A673 (cell line): Measurements from ENCODE around the gene DIPK1B.

Source experiments
- EZH2 ChIP-seq: fragments of 200-600 bp; sonication (generic); IDR thresholded peaks from 2 replicates; pipeline ENCODE4 v1.6.1; 2017; ENCODE audit warnings: borderline replicate concordance, low read depth, mild to moderate bottlenecking, mixed read lengths, antibody characterized with exemption, low read length; ENCODE audit not compliant: poor library complexity, severe bottlenecking
- TF ChIP-seq, protein P1 (sequence below): fragments of 300-800, 200-600 bp; sonication (generic); conservative IDR thresholded peaks from 2 replicates; pipeline ENCODE4 v1.5.1; 2017; ENCODE audit warnings: low read depth, mild to moderate bottlenecking, antibody characterized with exemption, low read length, moderate library complexity, mixed read lengths

DNA sequence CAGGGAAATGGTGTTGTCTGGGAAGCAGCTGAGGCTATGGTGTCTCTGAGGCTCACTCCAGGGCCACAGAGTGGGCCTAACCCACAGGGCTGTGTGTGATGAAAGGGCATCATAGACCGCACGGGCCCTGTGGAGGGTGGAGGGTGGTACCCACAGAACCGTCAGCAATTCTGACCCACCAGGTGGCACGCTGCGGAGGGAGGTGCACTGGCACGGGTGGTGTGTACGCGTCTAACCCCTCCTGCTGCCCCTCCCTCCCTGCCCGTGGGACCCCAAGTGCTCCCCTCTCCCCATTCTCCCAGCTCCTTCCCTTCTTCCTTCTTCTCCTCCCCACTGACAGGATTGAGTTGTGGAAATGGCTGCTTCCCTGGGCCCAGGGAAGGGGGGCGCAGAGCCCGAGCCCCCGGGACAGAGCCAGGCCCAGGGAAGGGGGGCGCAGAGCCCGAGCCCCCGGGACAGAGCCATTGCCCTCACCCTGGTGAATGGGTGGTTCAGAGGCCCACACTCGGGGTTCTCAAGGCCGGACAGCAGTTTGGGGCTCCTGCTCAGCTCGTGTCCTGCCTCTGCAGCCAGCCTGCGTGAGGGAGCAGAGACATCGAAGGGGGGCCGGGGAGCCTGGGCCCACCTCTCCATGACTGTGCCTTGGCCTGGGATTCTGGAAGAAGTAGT is 23.6 kb downstream of the DIPK1B start:
- TF ChIP-seq, protein P1, sequence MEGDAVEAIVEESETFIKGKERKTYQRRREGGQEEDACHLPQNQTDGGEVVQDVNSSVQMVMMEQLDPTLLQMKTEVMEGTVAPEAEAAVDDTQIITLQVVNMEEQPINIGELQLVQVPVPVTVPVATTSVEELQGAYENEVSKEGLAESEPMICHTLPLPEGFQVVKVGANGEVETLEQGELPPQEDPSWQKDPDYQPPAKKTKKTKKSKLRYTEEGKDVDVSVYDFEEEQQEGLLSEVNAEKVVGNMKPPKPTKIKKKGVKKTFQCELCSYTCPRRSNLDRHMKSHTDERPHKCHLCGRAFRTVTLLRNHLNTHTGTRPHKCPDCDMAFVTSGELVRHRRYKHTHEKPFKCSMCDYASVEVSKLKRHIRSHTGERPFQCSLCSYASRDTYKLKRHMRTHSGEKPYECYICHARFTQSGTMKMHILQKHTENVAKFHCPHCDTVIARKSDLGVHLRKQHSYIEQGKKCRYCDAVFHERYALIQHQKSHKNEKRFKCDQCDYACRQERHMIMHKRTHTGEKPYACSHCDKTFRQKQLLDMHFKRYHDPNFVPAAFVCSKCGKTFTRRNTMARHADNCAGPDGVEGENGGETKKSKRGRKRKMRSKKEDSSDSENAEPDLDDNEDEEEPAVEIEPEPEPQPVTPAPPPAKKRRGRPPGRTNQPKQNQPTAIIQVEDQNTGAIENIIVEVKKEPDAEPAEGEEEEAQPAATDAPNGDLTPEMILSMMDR, result no peak
- TF ChIP-seq EZH2, result no peak
